HT1080 (cell line): ENCODE measurements around the gene GNB5. TPM values are rescaled to one million over a fixed set of nuclear protein-coding genes. Genes with fewer than 3 reads are reported as not detected.
"Not testable (repeated sequence)": the region's sequence is repeated elsewhere in the genome, so short reads cannot be mapped to it uniquely, and the experiment has no call there.

Experiments
- DNase-seq: peaks from one replicate; pipeline ENCODE4 v3.0.0-alpha.2; 2015; ENCODE audit warnings: low read depth
- total RNA-seq: library from RNA; depleted of rRNA; stranded (reverse); fragments of >200 nt; shearing (Covaris generic); gene quantifications from 2 replicates; pipeline ENCODE4 v1.2.3, GENCODE V29; 2014

Gene GNB5
- total RNA-seq, 1 experiment from 2014 or later, result 46.3 TPM

DNA sequence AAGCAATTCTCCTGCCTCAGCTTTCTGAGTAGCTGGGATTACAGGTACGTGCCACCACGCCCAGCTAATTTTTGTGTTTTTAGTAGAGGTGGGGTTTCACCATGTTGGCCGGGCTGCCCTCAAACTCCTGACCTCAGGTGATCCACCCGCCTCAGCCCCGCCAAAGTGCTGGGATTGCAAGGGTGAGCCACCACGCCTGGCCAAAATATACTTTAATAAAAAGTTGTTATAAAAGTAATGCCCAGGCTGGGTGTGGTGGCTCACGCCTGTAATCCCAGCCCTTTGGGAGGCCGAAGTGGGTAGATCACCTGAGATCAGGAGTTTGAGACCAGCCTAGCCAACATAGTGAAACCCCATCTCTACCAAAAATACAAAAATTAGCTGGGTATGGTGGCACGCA lies 94.7 kb downstream of the GNB5 start:
- DNase-seq, result not testable (repeated sequence)

DNA sequence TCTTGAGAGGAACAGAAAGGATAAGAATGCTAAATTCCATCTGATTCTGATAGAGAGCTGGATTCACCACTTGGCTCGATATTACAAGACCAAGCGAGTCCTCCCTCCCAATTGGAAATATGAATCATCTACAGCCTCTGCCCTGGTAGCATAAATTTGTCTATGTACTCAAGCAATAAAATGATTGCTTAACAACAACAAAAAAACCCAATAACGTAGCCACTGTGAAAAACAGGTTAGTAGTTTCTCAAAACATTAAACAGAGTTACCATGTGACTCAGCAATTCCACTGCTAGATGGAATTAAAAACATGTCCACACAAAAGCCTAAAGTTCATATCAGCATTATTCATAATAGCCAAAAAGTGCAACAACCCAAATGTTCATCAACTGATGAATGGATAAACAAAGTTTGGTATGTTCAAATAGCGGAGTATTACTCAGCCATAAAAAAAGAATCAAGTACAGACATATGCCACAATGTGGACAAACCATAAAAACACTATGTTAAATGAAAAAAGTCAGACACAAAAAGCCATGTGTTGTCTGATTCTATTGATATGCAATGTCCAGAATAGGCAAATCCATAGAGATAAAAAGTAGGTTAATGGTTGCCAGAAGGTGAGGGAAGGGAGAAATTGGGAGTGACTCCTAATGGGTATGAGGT lies 95.5 kb downstream of the GNB5 start:
- no peak for DNase-seq

- DNase-seq, result no peak
These were observed 96.2 kb downstream of the GNB5 start for GRCh38 chr15:52094811-52095584.

DNA sequence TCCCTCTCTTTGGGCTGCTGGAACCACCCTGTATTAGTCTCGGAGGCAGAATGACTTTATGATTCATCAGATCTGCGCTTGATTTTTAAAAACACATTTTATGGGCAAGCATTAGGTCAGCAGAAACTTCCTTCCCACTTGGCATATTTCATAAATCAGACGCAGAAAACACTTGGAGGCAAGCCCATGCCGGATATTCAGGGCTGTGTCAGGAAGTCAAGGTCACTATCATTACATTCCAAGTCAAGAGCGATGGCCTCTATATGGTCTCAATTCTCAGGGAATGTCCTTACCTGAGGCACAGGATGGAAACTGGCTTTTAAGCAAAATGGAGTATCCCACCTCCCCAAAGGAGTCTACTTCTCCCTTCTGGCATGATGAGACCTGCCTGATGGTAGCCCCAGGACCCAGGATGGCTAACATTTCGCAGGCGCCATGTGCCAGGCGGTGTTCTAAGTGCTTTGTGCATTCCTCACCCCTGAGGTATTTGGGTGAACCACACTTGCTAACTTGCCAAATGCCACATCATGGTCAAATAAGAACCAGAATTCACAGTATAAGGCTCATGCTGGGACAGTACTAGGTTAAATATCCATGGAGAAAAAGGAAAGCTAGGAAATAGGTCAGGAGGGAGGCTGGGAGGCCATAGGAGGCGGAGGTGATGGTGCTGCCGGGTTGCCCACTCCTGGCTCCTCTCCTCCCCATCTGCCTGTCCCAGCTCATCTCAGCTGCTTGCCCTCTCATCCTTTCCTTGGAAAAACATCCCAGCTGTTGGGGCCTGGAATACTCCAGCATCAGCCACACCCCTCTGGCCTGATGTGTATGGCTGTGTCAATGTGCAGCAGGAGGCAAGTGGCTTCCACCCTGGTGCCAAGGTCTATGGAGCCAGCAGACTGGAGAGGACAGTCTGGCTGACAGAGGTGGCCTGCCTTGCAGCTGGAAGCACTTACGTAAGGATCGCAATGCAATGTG lies 97.4 kb downstream of the GNB5 start:
- DNase-seq, result peak; percentile 97

- DNase-seq, result no peak
These were observed 98.0 kb downstream of the GNB5 start for GRCh38 chr15:52093167-52093538.

- no peak for DNase-seq
These were observed 101.0 kb downstream of the GNB5 start for GRCh38 chr15:52090193-52090592.

GRCh38 chr15:52086011-52086786 lies 105.0 kb downstream of the GNB5 start:
- DNase-seq, result no peak

DNA sequence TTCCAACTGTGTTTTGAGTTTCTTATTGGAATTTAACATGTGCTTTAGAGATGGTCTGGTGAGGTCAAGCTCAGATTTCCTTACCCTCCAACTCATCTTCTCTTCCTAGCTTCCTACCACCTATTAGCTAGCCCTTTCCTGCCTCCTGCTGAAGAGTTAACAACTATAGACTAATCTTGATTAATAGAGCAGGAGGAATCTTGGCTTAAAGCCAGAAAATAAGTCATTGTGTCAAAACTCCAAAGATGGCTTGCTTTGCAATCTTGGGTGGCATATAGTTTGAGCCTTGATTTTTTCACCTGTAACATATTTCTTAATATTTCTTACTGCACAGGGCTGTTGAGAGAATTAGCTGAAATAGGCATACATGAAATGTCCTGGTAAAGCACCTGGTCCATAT lies 105.9 kb downstream of the GNB5 start:
- DNase-seq, result no peak

DNA sequence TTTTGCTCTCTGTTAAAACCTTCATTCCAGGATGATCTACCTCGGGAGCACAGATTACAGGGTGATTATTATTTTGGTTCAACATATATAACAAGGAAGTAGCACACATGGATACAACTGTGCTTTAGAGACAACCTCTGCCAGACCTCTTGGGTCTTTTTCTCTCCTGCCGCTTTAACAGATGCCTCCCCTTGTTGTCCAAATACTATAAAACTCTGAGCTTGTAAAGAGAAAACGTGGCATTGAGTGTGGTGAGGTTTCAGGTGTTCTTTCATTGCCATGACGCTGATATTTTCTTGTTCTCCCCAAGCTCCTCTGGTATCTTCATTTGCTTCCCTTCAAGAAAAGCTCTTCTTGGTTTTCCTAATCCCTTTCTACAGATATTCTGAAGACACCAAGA lies 107.6 kb downstream of the GNB5 start:
- no peak for DNase-seq

- not testable (repeated sequence) for DNase-seq
These were observed 108.2 kb downstream of the GNB5 start for GRCh38 chr15:52083037-52083359.

GRCh38 chr15:52082197-52083036 lies 108.8 kb downstream of the GNB5 start:
- DNase-seq, result no peak

DNA sequence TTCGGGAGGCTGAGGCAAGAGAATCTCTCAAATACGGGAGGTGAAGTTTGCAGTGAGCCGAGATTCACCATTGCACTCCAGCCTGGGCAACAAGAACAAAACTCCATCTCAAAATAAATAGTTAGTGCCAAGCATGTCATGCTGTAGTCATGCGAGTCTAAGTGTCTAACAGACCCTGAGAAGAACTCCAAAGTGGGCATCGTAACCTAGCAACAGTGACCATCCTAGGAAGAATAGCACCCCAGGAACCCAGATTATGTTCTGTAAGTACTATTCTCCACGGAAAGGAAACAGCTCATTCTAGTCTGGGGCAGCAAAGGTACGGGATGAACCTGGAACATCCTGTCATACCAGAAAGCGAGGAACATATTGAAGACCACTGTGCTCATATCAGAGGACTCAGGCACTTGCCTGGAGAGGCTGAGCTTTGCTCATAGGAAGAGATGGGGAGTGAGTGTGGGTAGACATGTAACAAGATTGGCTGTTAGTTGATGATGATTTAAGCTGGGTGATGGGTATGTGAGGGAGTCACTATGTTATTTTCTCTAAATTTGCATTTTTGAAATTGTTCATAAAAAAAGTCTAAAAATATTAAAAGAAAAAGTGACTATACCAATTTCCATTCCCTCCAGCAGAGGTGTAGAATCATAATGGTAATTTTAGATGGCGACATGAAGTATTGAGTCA lies 110.3 kb downstream of the GNB5 start:
- no peak for DNase-seq

DNA sequence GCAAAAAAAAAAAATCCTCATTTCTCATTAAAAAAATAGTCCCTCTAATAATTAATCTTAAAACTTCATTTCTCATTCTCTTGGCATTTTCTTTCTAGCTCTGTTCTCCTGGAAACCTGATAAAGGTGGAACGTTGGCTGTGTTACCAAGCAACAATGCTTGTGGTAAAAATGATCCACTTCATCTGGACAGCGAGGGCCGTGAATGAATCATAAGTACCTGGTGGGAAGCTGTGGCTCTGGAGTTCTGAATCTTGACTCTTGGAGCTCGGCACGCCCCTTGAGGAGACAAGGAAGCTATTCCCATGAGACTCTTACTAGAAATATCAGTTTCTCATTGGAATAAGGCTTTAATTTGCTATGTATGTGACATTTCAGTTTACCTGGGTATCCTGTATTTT lies 111.2 kb downstream of the GNB5 start:
- DNase-seq, result peak; percentile 80

DNA sequence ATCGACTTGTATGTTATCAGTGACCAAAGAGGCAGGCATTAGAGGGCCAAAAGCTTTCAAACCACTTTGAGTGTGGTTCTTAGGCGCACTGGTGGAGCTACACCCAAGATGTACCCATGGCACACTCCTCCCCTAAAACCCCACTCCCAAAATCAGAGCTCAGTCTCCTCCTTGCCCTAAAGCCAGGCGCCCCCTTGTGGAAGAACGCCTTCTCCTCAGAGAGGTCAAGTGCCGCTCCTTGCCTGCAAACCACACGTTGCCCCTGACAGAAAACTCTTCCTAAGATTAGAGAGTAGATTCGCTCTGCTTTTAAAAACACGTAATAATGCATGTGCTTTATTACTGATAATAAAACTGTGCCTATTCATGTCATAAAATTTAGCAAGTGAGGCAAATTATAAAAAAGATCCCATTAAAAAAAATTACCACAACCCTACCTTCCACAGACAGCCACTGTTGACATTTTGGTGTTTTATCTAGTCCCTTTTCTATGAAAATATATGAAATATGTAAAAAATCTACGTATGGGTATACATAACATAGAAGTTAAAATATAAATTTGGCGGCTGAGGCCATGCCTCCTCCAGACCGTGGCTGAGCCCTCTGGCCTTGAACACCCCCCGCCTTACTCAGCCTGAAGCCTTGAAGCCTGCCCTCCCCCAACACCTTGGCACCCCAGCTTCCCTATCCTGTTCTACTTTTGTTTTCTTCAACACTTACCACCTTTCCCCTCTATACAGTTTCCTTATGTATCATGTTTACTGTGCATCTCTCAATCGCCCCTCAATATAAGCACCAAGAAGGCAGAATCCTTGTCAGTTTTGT lies 112.1 kb downstream of the GNB5 start:
- DNase-seq, result no peak

- no peak for DNase-seq
These were observed 112.9 kb downstream of the GNB5 start for GRCh38 chr15:52078197-52078875.

- peak; percentile 93 for DNase-seq
These were observed 114.1 kb downstream of the GNB5 start for GRCh38 chr15:52076889-52077781.

DNA sequence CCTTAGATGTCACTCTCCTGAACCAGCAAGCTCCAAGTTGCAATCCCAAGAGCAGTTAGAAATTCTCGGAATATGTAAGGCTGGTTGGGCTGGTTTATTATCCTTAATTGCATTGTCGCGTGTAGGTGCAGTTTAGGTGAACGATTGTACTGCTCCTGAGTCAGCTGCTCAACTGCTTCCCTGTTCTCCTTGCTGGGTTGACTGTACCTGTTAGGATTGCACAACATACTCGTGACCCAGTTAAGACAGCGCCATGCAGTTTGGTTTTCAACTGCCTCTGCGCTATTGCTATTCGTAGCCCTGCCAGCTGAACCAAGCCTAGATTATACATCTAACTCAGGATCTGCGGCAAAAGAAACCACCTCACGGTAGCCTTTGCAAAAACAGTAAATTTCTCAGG lies 119.6 kb downstream of the GNB5 start:
- DNase-seq, result no peak
